Epidermal melanocyte (primary cell): ENCODE measurements around the gene MLH3.
"Not testable (repeated sequence)": the region's sequence is repeated elsewhere in the genome, so short reads cannot be mapped to it uniquely, and the experiment has no call there.

ENCODE experiments used
- DNase-seq: peaks from one replicate; pipeline ENCODE4 v3.0.0; 2011; ENCODE audit warnings: low spot score; ENCODE audit not compliant: insufficient read length

Gene MLH3

GRCh38 chr14:75030147-75030546, 21.1 kb downstream of the MLH3 start:
- DNase-seq: no peak

- DNase-seq: no peak
Measured at GRCh38 chr14:75025876-75026275, 25.4 kb downstream of the MLH3 start.

- no peak for DNase-seq
Measured at GRCh38 chr14:75025082-75025481, 26.2 kb downstream of the MLH3 start.

- no peak for DNase-seq
Measured at GRCh38 chr14:75023108-75023507, 28.2 kb downstream of the MLH3 start.

GRCh38 chr14:75022655-75023054, 28.6 kb downstream of the MLH3 start:
- DNase-seq: no peak

GRCh38 chr14:75018694-75019093, 32.6 kb downstream of the MLH3 start:
- no peak for DNase-seq

- DNase-seq: no peak
Measured at GRCh38 chr14:75016815-75017214, 34.5 kb downstream of the MLH3 start.

GRCh38 chr14:75015496-75015895, 35.8 kb downstream of the MLH3 start:
- DNase-seq: no peak

GRCh38 chr14:75013290-75013689, 38.0 kb downstream of the MLH3 start:
- DNase-seq: no peak

- no peak for DNase-seq
Measured at GRCh38 chr14:75011356-75011994, 39.8 kb downstream of the MLH3 start.

- DNase-seq: no peak
Measured at GRCh38 chr14:75010472-75011093, 40.7 kb downstream of the MLH3 start.

- no peak for DNase-seq
Measured at GRCh38 chr14:75009176-75009575, 42.1 kb downstream of the MLH3 start.

- DNase-seq: no peak
Measured at GRCh38 chr14:75005357-75005756, 45.9 kb downstream of the MLH3 start.

- DNase-seq: no peak
Measured at GRCh38 chr14:75003250-75004027, 47.8 kb downstream of the MLH3 start.

- DNase-seq: peak; percentile 86
Measured at GRCh38 chr14:75002392-75003249, 48.6 kb downstream of the MLH3 start, which contains the start of gene EIF2B2. TSS of gene EIF2B2 (plus strand) at chr14:75002921. CDS start at chr14:75002991, 70 bp downstream.

GRCh38 chr14:75001899-75002298, 49.4 kb downstream of the MLH3 start:
- no peak for DNase-seq

- no peak for DNase-seq
Measured at GRCh38 chr14:75001261-75001660, 50.0 kb downstream of the MLH3 start.

GRCh38 chr14:74995781-74996180, 55.5 kb downstream of the MLH3 start:
- not testable (repeated sequence) for DNase-seq

- DNase-seq: not testable (repeated sequence)
Measured at GRCh38 chr14:74994182-74994581, 57.1 kb downstream of the MLH3 start.

- no peak for DNase-seq
Measured at GRCh38 chr14:74988993-74989392, 62.3 kb downstream of the MLH3 start.

GRCh38 chr14:74988131-74988530, 63.1 kb downstream of the MLH3 start:
- no peak for DNase-seq
